Cortex of kidney (tissue), 1 donor: ENCODE results near the gene KIF21B.

ENCODE experiments used
- DNase-seq: peaks from one replicate; lab custom pipeline; 2025; lab: John Stamatoyannopoulos, UW

Gene KIF21B

DNA sequence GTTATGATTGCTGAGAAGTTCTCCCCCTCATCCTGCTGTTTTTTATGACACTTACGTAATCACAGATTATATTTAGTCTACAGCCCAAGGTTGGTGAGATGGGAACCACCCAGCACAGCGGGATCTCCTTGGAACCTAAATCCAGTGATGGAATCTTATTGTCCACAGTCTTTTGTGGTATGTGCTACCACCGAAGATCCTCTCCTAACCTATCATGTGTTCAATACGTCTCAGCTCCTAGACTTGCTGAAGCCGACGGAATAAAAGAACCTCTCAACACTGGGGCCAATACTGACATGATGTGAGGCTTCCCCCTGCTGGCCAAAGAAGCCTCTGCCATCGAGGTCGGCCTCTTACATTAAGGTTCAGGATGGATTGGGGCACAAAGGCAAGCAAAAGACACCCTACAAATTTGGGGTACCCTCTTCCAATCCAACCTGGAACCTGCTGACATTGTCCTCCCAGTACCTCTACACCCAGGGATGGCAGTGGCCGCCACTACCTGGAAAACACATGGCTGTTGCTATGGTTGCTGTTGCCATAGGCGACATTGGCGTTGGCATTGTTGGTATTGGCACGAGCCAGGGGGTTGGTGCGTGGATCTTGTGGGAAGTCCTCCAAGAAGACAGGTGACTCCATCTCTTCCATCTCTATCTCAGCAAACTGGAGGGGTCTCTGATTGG lies 19.4 kb upstream of the KIF21B start:
- no peak for DNase-seq

DNA sequence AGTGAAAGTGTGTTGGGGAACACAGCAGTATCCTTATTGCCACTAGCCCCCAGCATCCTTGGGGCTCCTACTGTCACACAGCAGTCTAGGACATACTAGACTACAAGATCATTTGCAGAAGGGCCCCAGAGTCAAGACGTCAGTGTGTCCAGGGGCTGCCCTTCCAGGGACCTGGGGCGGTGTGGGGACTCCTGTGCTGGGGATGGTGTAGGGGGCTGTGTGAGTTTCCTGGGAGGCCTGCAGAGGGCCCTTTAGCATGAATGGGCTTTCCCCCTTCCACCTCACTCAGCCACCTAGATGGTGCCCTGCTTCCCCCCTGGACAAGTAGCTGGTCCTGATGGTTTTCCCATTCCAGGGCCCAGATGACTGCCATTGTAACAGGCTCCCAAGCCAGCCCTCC lies 17.5 kb upstream of the KIF21B start:
- no peak for DNase-seq

DNA sequence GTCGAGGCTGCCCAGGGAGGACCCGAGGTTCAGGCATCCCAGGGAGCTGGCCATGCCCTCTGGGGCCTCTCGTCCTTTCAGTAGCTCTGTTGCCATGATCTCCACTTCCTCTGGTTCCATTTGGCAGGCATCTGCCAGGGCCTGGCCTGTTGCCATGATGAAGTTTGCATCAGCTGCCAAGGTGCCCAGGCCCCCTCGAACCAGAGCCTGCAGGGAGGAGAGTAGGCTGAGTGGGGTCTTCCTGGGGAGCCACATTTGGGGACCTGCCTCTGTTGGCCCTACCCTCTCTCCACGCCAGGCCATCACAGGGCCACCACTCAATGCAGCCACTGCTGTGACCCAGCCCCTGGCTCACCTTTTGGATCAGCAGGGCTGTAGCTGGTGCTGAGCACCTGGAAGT lies 16.4 kb upstream of the KIF21B start:
- DNase-seq = no peak

DNA sequence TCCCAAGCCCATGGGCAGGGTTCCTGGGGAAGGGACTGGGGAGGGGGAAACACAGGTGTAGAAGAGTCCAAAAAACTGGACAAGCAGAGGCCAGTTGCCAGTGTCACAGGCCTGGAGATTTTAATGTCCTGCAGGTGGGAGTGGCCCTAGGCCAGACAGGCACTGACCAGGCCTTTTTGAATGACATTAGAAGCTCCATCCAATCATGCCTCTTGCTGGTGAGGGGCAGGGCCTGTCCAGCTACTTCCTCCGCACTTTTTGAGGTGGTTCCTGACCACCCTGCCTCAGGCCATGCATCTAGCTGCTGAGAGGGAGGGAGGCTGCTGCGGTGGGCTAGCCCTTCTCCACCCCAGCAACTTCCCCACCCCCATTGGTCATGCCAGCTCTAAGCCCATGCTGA lies 15.9 kb upstream of the KIF21B start:
- DNase-seq = no peak

DNA sequence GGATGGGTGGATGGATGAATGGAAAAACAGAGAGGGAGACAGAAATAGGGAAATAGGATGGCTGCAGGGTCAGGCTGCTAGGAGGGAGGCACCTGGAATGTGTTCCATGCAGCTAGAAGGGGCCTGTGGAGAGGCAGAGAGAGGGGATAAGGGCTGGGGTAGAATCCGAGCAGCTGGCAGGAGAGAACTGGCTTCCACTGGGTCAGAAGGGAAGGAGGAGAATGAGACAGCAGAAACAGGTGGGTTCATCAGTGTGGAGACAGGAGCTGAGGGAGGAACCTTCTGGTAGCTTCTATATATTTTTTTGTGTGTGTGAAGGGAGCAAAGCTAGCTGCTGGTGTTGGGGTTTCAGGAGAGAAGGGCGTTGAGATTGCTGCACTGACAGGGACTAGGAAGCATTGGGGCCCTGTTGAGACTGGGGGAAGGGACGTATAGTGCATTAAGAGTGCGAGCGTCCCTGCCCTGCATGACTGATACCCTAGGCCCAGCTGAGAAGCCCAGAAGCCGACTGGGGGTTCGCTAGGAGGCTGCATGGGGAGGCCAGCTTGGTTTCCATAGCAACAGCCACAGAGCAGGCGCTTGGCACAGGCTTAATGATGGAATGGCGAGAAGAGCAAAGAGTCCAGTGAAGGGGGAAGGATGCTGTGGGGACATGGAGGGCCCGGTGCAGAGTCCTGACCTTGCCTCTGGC lies 14.8 kb upstream of the KIF21B start:
- DNase-seq = no peak

DNA sequence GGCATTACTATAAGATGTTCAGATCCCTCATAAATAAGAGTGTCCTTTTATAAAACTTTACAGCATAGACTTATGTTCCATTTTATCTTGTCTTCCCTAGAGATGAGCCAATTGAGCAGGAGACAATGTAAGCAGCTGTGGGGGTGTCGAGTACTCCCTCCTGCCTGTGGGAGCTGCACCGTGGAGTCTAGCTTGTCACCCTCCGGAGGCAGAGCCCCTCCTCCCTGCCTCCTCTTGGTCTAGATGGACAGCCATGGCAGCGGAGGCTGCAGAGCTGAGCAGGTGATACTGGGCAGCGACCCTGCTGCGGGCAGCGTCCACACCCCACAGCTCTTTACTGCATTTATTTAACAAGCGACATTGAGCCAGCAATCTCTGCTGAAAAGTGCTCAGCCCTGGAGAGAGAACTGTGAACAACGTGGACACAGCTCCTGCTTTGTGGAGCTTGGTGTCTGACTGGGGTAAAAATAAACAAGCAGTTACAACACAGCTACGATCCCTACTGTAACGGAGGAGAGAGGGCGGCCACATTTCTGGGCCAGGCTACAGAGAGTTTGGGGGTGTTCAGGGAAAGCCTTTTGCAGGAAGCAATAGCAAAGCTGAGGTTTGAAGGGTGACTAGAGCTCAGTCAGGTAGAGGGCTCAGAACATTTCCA lies 12.8 kb upstream of the KIF21B start:
- no peak for DNase-seq

DNA sequence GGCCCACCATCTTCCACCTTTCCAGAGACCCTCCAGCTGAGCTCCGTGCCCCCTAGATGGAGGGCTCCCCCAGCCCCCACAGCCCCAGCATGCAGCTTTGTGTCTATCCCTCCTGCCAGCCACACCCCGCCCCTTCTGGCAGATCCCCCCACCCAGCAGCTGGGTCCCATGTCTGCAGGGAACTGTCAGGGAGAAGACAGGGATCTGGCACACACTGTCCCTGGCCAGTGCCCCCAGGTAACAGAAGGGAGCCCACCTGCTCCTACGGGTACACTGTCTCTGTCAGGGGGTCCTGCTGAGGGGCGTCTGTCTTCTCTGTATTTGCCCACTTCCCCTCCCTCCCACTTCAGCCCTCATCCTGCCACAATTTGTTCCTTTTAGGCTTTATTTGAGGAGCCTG lies 11.2 kb upstream of the KIF21B start:
- DNase-seq = no peak

DNA sequence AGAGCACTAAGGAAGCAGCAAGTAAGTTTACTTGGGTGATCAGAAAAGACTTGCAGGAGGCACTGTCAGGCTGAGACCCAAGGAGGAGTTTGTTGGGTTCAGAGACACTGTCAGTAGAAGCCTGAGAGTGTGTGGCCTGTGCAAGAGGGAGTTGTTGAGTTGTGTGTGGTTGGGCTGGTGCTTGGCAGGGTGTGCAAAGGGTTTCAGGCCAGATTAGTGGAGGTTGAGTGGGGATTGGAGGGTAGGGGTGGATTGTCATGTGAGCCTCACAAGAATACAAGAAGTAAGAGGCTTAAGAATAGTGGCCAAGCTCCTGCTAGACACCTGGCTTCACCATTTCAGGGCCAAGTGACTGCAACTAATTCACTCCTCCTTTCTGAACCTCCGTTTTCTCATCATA lies 8.9 kb upstream of the KIF21B start:
- DNase-seq = no peak

DNA sequence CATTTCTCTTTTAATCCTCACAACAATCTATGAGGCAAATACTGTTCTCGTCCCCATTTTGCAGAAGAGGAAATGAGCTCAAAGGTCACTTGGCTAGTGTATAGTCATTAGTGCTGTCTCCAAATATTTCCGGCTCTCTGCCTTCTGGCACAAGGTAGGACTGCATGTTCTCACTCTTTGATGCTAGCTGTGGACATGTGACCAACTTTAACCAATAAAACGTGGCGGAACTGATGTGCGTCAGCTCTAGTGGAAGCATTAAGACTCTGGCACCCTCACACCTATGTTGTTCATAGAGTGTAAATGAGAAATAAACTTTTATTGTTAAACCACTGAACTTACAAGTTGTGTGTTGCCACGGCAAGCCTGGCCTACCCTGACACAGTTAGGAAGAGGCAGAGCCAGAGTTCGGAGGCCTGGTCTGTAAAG lies 5.0 kb upstream of the KIF21B start:
- no peak for DNase-seq

DNA sequence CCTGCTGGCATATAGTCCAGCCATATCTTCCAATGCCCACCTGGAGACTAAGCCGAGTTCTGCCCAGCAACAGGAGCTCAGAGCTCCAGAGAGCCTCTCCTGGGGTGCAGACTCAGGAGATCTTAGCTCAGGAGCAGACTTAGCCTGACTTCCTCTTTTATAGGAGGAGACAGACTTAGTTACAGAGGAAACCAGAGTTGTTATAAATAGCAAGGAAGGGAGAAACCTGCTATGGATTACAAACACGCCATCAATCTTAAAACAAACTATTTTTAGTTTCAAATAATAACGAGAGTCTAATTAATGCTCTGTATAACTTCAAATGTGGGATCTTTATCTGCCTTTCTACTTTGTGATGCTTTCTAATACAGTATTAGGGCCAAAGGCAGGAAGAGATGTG lies 3.3 kb upstream of the KIF21B start:
- DNase-seq = no peak

DNA sequence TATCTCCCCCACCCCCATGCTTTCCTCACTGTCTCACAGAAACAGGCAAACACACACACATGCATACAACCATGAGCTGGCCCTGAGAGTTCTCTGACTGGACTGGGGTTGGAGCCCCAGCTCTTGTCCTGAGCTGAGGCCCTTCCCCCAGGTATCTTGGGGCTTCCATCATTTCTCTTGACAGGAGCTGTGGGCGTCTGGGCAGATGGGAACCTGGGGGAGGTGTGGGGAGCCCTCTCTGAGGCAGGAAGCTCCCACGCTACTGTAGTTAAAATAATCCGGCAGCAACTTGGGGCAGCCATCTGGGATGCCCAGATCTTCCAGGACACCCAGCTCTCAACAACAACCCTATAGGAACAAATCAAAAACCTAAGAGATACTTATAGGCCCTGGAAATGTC lies 2.7 kb upstream of the KIF21B start:
- DNase-seq = no peak

DNA sequence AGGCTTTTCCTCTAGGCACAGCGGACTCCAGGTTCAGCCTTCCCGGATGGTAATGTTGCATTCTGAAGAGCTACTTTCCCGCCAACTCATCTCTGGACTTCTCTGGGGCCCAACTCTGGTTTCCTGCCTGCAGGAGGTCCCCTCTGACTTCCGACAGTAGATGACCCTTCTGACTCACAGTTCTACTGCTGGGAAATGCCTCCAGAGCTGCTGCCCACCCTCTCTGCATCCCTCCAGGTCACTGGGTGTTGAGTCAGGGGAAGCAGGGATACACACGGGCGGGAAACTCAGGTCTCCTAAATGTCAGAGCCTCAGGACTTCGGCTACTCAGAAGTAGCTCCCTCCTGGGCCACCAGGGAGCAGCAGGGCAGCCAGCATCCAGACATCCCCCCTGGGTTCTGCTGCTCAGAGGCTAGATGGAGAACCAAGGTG lies 2.1 kb upstream of the KIF21B start:
- no peak for DNase-seq

DNA sequence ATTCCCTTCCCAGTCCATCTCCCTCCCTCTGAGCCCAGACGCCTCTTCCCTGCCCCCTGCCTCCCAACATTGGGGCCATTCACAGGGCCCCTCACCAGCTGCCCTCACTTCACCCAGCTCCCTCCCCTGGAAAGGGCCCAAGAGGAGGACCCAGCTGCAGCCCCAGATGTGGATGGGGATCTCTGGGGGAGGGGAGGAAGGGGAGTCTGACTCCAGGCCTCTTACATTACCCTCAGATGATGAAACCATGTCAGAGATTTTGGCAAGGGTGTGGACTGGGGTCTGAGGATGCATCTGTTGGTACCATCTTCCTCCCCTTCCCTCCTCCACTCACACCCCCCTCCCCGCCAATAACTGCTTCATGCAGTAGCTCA lies 1.1 kb upstream of the KIF21B start:
- DNase-seq = no peak

DNA sequence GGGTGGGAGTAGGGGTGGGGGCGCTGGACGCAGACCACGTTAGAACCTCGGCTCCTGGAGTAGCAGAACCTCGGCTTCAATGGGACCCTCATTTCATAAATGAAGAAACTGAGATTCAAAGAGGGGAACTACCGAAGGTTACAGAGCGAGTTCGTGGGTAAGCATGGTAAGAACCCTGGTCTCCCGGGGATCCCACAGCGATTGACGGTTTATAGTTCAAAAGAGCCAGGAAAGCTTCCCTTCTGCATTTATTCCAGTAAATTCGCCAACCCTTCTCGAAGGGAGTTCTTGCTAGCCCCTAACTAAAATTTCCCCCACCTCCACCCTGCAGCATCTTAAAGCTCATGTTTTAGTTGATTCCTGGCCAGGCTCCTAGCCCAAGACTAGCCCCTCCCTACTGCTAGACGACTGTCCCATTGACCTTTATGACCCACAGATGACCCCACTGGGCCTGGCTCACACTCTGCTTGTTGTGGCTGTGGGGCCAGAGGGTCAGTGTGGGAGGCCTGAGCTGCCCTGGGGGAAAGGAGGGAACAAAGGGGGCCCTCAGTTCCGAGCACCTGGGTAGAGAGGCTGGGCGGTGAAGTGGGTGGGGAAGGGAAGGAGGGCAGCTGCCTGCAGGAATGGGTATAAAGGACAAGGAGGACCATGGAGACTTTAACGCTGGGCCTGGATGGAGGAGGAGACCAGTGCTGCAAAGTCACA lies 558 bp upstream of the KIF21B start:
- no peak for DNase-seq

DNA sequence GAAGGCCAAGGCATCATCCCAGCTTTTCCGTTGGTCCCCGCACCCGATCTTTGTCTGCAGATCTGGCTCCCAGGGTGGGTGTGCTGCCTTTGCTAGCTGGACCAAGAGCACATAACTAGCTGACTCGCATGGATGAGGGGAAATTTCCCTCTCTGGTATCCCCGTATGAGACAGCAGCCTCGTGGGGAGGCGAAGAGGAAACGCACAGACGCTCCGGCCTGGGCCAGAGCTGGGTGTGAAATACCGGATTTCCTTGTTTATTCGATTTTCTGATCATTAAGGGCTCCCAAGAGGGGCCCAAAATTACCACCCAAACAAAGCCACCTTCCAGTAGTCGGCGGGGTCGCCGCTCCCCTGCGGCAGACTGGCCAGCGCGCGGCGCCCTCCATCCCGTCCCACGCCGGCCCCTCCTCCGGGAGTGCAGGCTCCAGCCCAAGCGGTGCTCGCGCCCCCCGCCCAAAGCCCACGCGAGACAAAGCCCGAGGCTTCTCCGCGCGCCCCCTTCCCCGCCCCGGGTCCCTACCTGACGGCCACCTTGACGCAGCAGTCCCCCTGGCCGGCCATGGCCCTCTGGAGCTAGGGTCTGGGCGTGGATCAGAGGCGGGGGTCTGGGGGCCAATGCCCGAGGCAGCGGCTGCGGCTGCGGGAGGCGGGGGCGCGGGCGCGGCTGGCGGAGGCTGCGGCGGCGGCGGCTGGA lies 546 bp downstream of the KIF21B start:
- no peak for DNase-seq

DNA sequence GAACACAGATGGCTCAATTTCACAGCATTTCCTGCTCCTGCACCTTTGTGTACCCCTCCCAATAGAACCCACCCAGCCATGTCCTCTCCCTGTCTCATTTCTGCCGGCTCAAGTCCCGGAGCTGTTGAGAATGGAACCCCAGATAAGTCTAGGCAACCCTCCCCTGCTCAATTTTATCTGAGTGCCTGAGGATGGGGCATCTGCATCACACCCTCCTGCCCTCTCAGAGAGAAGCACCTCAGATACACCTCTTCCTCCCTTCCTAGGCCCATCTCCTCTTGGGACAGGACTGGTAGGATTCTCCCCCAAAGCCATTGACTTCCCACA lies 1.1 kb downstream of the KIF21B start:
- no peak for DNase-seq

DNA sequence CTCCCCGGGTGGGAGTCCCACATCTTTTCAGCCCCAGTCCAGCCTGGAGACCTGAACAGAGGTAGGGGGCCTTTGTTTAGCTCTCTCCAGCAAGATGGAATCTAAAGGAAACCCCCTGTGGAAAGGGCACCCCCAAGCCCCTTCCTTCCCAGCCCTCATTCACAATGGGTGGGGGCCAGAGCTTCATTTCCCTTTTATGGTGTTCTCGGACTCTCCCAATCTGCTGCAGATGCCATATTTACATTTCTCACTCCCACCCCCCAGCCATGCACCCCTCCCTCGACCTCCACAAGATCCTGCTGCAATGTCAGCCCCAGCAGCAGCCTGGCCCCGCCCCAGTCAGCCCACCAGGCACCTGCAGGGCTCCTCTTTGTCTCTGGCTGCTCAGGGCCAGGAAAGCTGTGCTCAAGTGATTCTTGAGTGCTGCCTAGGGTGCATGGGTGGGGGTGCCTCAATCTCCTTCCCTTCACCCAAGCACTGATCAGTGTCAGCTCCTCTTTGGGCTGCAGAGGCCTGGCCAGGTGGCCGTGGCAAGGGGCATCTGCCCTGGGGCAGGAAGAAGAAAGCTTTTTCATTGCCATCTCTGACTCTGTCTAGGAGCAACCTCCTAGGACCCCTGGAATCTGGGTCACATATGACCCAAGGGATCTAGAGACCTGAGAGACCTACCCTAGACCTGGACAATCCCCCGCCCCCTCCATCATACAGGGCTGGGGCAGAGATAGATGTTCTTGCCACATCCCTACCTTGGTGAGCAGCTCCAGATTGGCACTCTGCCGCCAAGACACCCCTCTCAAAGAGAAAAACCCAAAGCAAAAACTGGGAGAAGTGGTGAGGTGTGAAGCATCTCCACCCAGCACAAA lies 1.7 kb downstream of the KIF21B start:
- no peak for DNase-seq

DNA sequence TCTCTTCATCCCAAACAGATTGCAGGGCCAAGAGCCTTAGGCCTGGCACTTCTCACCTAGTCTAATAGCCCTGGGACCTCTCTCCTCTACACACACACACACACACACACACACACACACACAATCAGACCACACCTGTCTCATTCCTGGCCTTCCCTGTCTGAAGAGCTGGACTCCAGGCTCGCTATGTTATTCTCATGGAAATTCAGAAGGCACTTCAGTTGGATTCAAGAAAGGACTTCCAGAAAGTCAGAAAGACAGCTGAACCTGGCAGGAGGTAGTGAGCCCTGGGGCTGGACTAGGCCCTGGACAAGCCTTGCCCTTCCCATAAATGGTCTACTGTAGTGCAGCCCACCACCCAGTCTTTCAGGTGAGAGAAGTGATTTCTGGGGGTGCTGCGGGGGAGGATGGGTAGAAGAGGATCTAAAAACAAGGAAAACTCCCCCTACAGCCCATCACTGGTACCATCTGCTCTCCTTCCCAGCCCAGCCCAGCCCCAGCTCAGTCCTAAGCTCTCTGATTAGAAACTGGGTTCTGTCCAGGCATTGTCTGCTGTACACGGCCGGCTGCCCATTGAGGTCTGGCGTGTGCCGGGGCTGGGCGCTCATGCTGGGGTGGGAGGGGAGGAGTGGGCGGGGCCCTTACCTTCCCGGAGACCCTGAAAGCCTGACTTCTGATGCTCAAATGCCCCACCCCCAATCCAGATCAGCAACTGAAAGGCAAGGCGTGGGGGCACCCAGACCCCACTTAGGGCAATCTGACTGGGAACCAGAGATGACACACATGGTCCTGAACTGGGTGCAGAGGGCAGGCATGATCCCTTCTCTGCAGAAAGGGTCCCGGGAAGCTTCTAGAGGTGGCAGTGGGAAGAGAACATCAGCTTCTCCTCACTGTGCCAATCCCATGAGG lies 2.5 kb downstream of the KIF21B start:
- no peak for DNase-seq

DNA sequence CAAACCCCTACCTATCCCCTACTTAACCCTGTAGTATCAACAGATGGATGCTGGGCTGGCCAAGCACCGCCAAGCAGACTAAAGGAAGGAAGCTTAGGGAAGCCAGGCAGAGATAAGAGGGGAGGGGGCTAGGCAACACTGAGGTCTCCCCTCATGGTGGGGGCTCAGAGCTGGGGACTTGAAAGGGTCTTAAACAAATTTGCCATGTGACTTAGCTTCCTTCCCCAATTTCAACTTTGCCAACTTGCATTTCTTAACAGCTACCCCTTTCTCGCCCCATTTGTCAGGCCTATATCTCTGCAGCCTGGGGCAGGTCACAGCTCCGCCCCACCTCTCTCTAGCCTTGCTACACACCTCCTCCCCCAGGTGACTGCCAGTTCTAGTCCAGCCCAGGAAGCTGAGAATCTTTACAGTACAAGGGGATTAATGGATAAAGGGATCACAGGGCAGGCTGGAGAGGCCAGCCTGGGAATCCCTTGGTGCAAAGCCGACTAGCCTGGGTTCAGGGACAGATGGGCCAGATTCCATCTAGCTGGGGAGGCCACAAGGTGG lies 3.4 kb downstream of the KIF21B start:
- DNase-seq = no peak
